A549 (cell line): ENCODE measurements around the gene SLC46A1. TPM values are rescaled to one million over a fixed set of nuclear protein-coding genes. Genes with fewer than 3 reads are reported as not detected.

Experiments
- ATAC-seq, 2 experiments: fragments of 200-7000 bp in 1 of 2; fragments of >200 bp in 1 of 2; cut with Nextera tagmentation in 1 of 2; cut with Tn5 transposase in 1 of 2; 3 replicates each; pipeline versions ENCODE4 v1.8.0 to v1.9.1; 2018 to 2020; ENCODE audit warnings: mild to moderate bottlenecking in 1 of 2, moderate library complexity in 1 of 2
- CTCF ChIA-PET: fragments of 300-600 bp; sonication (Branson Sonifier 250); formaldehyde crosslinking; extraction: SDS; loops from one replicate; lab custom pipeline; 2021; ENCODE audit warnings: antibody characterized with exemption, inconsistent platforms; lab: Yijun Ruan, JAX
- POLR2A ChIA-PET: fragments of 350-600 bp; formaldehyde crosslinking; extraction: SDS; loops from one replicate; lab custom pipeline; 2021; ENCODE audit warnings: antibody characterized with exemption, inconsistent platforms; lab: Yijun Ruan, JAX
- DNase-seq, 2 experiments: peaks; one replicate each; pipeline versions ENCODE4 v3.0.0 to v3.0.0-alpha.2; 2011 to 2016; ENCODE audit warnings: low read depth in 1 of 2, low spot score in 1 of 2
- FAIRE-seq: peaks from 2 replicates; lab custom pipeline; 2011; peaks lifted over from hg19 to GRCh38; lab: Jason Lieb, UNC
- H3K27ac ChIP-seq, 2 experiments: fragments of >200 bp; sonication (Bioruptor Twin); formaldehyde crosslinking; 3 replicates each; pipeline ENCODE4 v1.5.1; 2016 to 2017
- H3K4me1 ChIP-seq: fragments of >200 bp; sonication (Bioruptor Twin); formaldehyde crosslinking; 3 replicates; pipeline ENCODE4 v1.6.1; 2016
- H3K4me2 ChIP-seq: fragments of >200 bp; sonication (Bioruptor Twin); formaldehyde crosslinking; 3 replicates; pipeline ENCODE4 v1.6.1; 2016
- H3K4me3 ChIP-seq: fragments of >200 bp; sonication (Bioruptor Twin); formaldehyde crosslinking; 3 replicates; pipeline ENCODE4 v1.5.1; 2016
- H3K9me3 ChIP-seq: fragments of >200 bp; sonication (Bioruptor Twin); formaldehyde crosslinking; 3 replicates; pipeline ENCODE4 v1.6.1; 2016
- BHLHE40 ChIP-seq: IDR thresholded peaks from 2 replicates; pipeline ENCODE4 v1.6.1; 2012; ENCODE audit warnings: low read depth, low read length, inconsistent platforms
- E2F6 ChIP-seq: IDR thresholded peaks from 2 replicates; pipeline ENCODE4 v1.6.1; 2012; ENCODE audit warnings: low read depth, borderline replicate concordance
- EHMT2 ChIP-seq: fragments of 200-600 bp; sonication (generic); IDR thresholded peaks from 2 replicates; pipeline ENCODE4 v1.6.1; 2016; ENCODE audit warnings: antibody characterized with exemption, low read depth, mild to moderate bottlenecking, moderate library complexity
- ELK1 ChIP-seq: fragments of 150-350 bp; IDR thresholded peaks from 2 replicates; pipeline ENCODE4 v1.6.1; 2014; ENCODE audit warnings: low read depth, mild to moderate bottlenecking, low read length
- ESRRA ChIP-seq: fragments of 150-350 bp; IDR thresholded peaks from 2 replicates; pipeline ENCODE4 v1.6.1; 2014; ENCODE audit warnings: mild to moderate bottlenecking, low read length, borderline replicate concordance
- FOSB ChIP-seq: fragments of 250-450 bp; sonication (Bioruptor Pico); IDR thresholded peaks from 2 replicates; pipeline ENCODE4 v1.5.0; 2020; ENCODE audit warnings: mild to moderate bottlenecking, moderate library complexity
- GATA3 ChIP-seq: IDR thresholded peaks from 2 replicates; pipeline ENCODE4 v1.6.1; 2012; ENCODE audit warnings: borderline replicate concordance
- HES2 ChIP-seq: fragments of >200 bp; sonication (Bioruptor Twin); formaldehyde crosslinking; IDR thresholded peaks from 2 replicates; pipeline ENCODE4 v1.6.1; 2016
- JUNB ChIP-seq: fragments of >200 bp; sonication (Bioruptor Twin); formaldehyde crosslinking; IDR thresholded peaks from 2 replicates; pipeline ENCODE4 v1.6.1; 2016
- KDM1A ChIP-seq: fragments of 200-600 bp; sonication (generic); IDR thresholded peaks from 2 replicates; pipeline ENCODE4 v1.6.1; 2016; ENCODE audit warnings: low read depth, mild to moderate bottlenecking
- KDM5A ChIP-seq: fragments of 200-600 bp; sonication (generic); IDR thresholded peaks from 2 replicates; pipeline ENCODE4 v1.6.1; 2016; ENCODE audit warnings: antibody characterized with exemption, mild to moderate bottlenecking
- MAX ChIP-seq: IDR thresholded peaks from 2 replicates; pipeline ENCODE4 v1.6.1; 2012
- NFE2L2 ChIP-seq: fragments of 150-350 bp; conservative IDR thresholded peaks from 2 replicates; pipeline ENCODE4 v1.6.1; 2014; ENCODE audit warnings: low read length
- POLR2A ChIP-seq: IDR thresholded peaks from 2 replicates; pipeline ENCODE4 v1.6.1; 2012; ENCODE audit warnings: mild to moderate bottlenecking, low read length
- POLR2AphosphoS2 ChIP-seq: conservative IDR thresholded peaks from 2 replicates; pipeline ENCODE4 v1.6.1; 2012; ENCODE audit warnings: low read length, improper control_type of control experiment, inconsistent platforms
- RAD21 ChIP-seq, 2 experiments: fragments of >200 bp in 1 of 2; sonication (Bioruptor Twin) in 1 of 2; formaldehyde crosslinking in 1 of 2; IDR thresholded peaks in 1 of 2; conservative IDR thresholded peaks in 1 of 2; 2 replicates in 1 of 2; 3 replicates in 1 of 2; pipeline ENCODE4 v1.6.1; 2012 to 2018; ENCODE audit warnings: inconsistent platforms in 1 of 2
- RCOR1 ChIP-seq: fragments of 150-350 bp; IDR thresholded peaks from 2 replicates; pipeline ENCODE4 v1.6.1; 2014; ENCODE audit warnings: antibody characterized with exemption, low read length, low read depth
- REST ChIP-seq: fragments of 200-600 bp; sonication (generic); IDR thresholded peaks from 2 replicates; pipeline ENCODE4 v1.6.1; 2016; ENCODE audit warnings: antibody characterized with exemption, mild to moderate bottlenecking, moderate library complexity
- RNF2 ChIP-seq: fragments of 200-600 bp; sonication (generic); IDR thresholded peaks from 2 replicates; pipeline ENCODE4 v1.6.1; 2016; ENCODE audit warnings: low read depth, mild to moderate bottlenecking, antibody characterized with exemption, moderate library complexity, borderline replicate concordance
- SREBF2 ChIP-seq: fragments of 450-650 bp; IDR thresholded peaks from 2 replicates; pipeline ENCODE4 v1.6.1; 2014; ENCODE audit warnings: mild to moderate bottlenecking, moderate library complexity
- USF2 ChIP-seq: fragments of 450-650 bp; IDR thresholded peaks from 2 replicates; pipeline ENCODE4 v1.6.1; 2014; ENCODE audit warnings: antibody characterized with exemption
- ZFP36 ChIP-seq: fragments of 450-650 bp; IDR thresholded peaks from 2 replicates; pipeline ENCODE4 v1.6.1; 2014; ENCODE audit warnings: borderline replicate concordance; ENCODE audit not compliant: partially characterized antibody
- WGBS: methylation state at CpG from one replicate; pipeline ENCODE4 v1.1.6; 2017; ENCODE audit errors: missing lambda C conversion rate; 5-methylcytosine and 5-hydroxymethylcytosine counted together
- polyA plus RNA-seq, 4 experiments: library from polyadenylated mRNA; depleted of rRNA in 3 of 4; stranded (reverse); fragments of >200 nt; fragmentation: RNase III in 1 of 4; extraction: RNeasy Plus Mini Kit Qiagen cat#74134 plus additional on column Dnase treatment in 1 of 4; gene quantifications; 2 replicates in 3 of 4; 3 replicates in 1 of 4; pipeline ENCODE4 v1.2.3, GENCODE V29; 2011 to 2017

The SLC46A1 gene
- polyA plus RNA-seq, 2 of the 4 experiments (the other 2 are of a cell fraction), result 12.8 to 23.7 TPM

- POLR2A ChIA-PET, result interaction anchor here (1.8 kb wide), 1 partner anchor 33 kb away, joined by 7 read pairs; a partner anchor contains a TSS
- no peak overlapping the region for H3K27ac ChIP-seq
- FAIRE-seq (no peak), DNase-seq (no peak), ATAC-seq (no peak)
- no peak overlapping the region for H3K4me2 ChIP-seq
- H3K4me3 ChIP-seq, result no peak overlapping the region
- TF ChIP-seq POLR2A (no peak), NFE2L2 (no peak), ZFP36 (peak; percentile 65), MAX (no peak), FOSB (no peak), GATA3 (no peak), KDM5A (no peak), RNF2 (no peak)
- CTCF ChIA-PET, result interaction anchor here (0.9 to 2.0 kb wide), 3 partner anchors 10 to 26 kb away, joined by 3 to 6 read pairs (median 4); no protein-coding TSS in a partner anchor
- H3K4me1 ChIP-seq, result no peaks in the 10 kb centered on the region
- WGBS, result 88% methylated on average over 2 of the region's 2 CpGs
- H3K9me3 ChIP-seq, result no peaks in the 10 kb centered on the region
Observed at GRCh38 chr17:28390563-28390962, 15.4 kb downstream of the SLC46A1 start.

- ATAC-seq (no peak), FAIRE-seq (no peak), DNase-seq (no peak)
- TF ChIP-seq ESRRA (no peak), FOSB (no peak), REST (no peak), MAX (no peak)
- ChIA-PET POLR2A (no interaction called here), CTCF (no interaction called here)
- no peaks in the 10 kb centered on the region for H3K9me3 ChIP-seq
- H3K4me2 ChIP-seq, result no peak overlapping the region
- no peak overlapping the region for H3K27ac ChIP-seq
- 86% methylated on average over 1 of the region's 1 CpG for WGBS
- no peak overlapping the region for H3K4me3 ChIP-seq
- H3K4me1 ChIP-seq, result no peaks in the 10 kb centered on the region
Observed at GRCh38 chr17:28390141-28390540, 15.9 kb downstream of the SLC46A1 start.

GRCh38 chr17:28388106-28388505 lies 17.9 kb downstream of the SLC46A1 start:
- Histone ChIP-seq H3K4me1 (no peaks in the 10 kb centered on the region), H3K27ac (no peak overlapping the region), H3K4me2 (no peak overlapping the region), H3K4me3 (no peak overlapping the region), H3K9me3 (no peaks in the 10 kb centered on the region)
- CTCF ChIA-PET, result no interaction called here
- POLR2A ChIA-PET, result no interaction called here
- FAIRE-seq (no peak), DNase-seq (no peak), ATAC-seq (no peak)
- WGBS, result 76% methylated on average over 8 of the region's 11 CpGs
- TF ChIP-seq SREBF2 (no peak), JUNB (no peak), USF2 (no peak), EHMT2 (no peak), POLR2A (no peak), E2F6 (no peak), KDM1A (no peak), RCOR1 (no peak), POLR2AphosphoS2 (no peak), ELK1 (no peak), BHLHE40 (no peak), RAD21 (conservative IDR thresholded peaks at IDR 0.05 in 1 of 2, IDR thresholded peaks at IDR 0.05 in 1 of 2) (no peak), HES2 (no peak)
